MCF 10A (cell line): ENCODE data around the gene SYNCRIP. TPM values are rescaled to one million over a fixed set of nuclear protein-coding genes. Genes with fewer than 3 reads are reported as not detected.
A peak's percentile ranks its signal among the peaks of the same experiment; 100 is the strongest.

Experiments used
- BruUV-seq: library from RNA; stranded (reverse); fragments of 400-500 nt; replicated peaks from 2 replicates; lab custom pipeline; 2021; lab: Mats Ljungman, UMichigan
- CTCF ChIA-PET: fragments of 300-600 bp; sonication (Branson Sonifier 250); formaldehyde crosslinking; extraction: SDS; loops from one replicate; lab custom pipeline; 2021; ENCODE audit warnings: antibody characterized with exemption, inconsistent platforms; lab: Yijun Ruan, JAX
- POLR2A ChIA-PET: fragments of 300-600, 350-650 bp; sonication (Branson Sonifier 250); formaldehyde crosslinking; extraction: SDS; loops from one replicate; lab custom pipeline; 2020; ENCODE audit warnings: antibody characterized with exemption, inconsistent platforms; lab: Yijun Ruan, JAX
- DNase-seq: peaks from one replicate; pipeline ENCODE4 v3.0.0-alpha.2; 2018; ENCODE audit not compliant: unreplicated experiment
- H3K27ac Mint-ChIP-seq: one replicate; pipeline ENCODE4 v1.8.0; 2022; ENCODE audit warnings: mild to moderate bottlenecking, low read depth, mixed read lengths; ENCODE audit not compliant: unreplicated experiment
- H3K27me3 Mint-ChIP-seq: one replicate; pipeline ENCODE4 v1.8.0; 2022; ENCODE audit warnings: mixed read lengths; ENCODE audit not compliant: insufficient read depth, unreplicated experiment
- H3K36me3 Mint-ChIP-seq: one replicate; pipeline ENCODE4 v1.8.0; 2022; ENCODE audit warnings: mild to moderate bottlenecking, moderate library complexity, mixed read lengths; ENCODE audit not compliant: insufficient read depth, unreplicated experiment
- H3K4me1 Mint-ChIP-seq: one replicate; pipeline ENCODE4 v1.8.0; 2022; ENCODE audit warnings: mixed read lengths; ENCODE audit not compliant: insufficient read depth, unreplicated experiment
- H3K4me3 Mint-ChIP-seq: one replicate; pipeline ENCODE4 v1.8.0; 2022; ENCODE audit warnings: mild to moderate bottlenecking, moderate library complexity, mixed read lengths; ENCODE audit not compliant: unreplicated experiment
- H3K9me3 Mint-ChIP-seq: one replicate; pipeline ENCODE4 v1.8.0; 2022; ENCODE audit warnings: mixed read lengths; ENCODE audit not compliant: unreplicated experiment
- CTCF ChIP-seq: fragments of 200-600 bp; IDR thresholded peaks from one replicate; pipeline ENCODE4 v1.8.0; 2022; ENCODE audit warnings: antibody characterized with exemption, mild to moderate bottlenecking; ENCODE audit not compliant: unreplicated experiment
- intact Hi-C: fragments of 100-400 bp; cut with micrococcal nuclease; formaldehyde crosslinking; loops from 2 replicates; pipeline ENCODE4 v1.14.1; 2022
- total RNA-seq: library from RNA; stranded (reverse); gene quantifications from 2 replicates; pipeline ENCODE4 v1.2.3, GENCODE V29; 2022

Gene SYNCRIP
- total RNA-seq, 1 experiment from 2014 or later = 161 TPM

GRCh38 chr6:85650606-85651005 lies 7.9 kb upstream of the SYNCRIP start:
- Mint-ChIP-seq H3K27ac (no peak overlapping the region), H3K27me3 (no peaks in the 10 kb centered on the region), H3K36me3 (no peaks in the 10 kb centered on the region), H3K4me3 (no peak overlapping the region), H3K4me1 (peaks cover 1% of the 10 kb centered on the region), H3K9me3 (no peaks in the 10 kb centered on the region)
- no TSS peak for BruUV-seq
- ChIA-PET CTCF (no interaction called here), POLR2A (interaction anchor here (0.9 to 1.5 kb wide), 4 partner anchors 9 to 28 kb away, joined by 3 to 9 read pairs (median 4); no protein-coding TSS in a partner anchor)
- no peak for DNase-seq
- intact Hi-C loops = no loop called here
- TF ChIP-seq CTCF = no peak

GRCh38 chr6:85644279-85644762 lies 1.6 kb upstream of the SYNCRIP start:
- TSS peak; percentile 74 for BruUV-seq
- peaks cover 26% of the 10 kb centered on the region for H3K4me1 Mint-ChIP-seq
- ChIA-PET POLR2A (interaction anchor here (0.7 to 10.2 kb wide), 11 partner anchors 8 to 1511 kb away, joined by 3 to 889 read pairs (median 7); partner anchors contain the start of genes SNX14 and ZNF292), CTCF (interaction anchor here (0.9 to 9.4 kb wide), 2 partner anchors 27 to 32 kb away, joined by 3 to 69 read pairs; no protein-coding TSS in a partner anchor)
- intact Hi-C loops = loop anchor here (5.0 kb wide), 1 partner anchor 52 kb away; the partner anchor contains the start of gene SNX14
- H3K27ac Mint-ChIP-seq = peak overlapping the region; percentile 99
- no peaks in the 10 kb centered on the region for H3K9me3 Mint-ChIP-seq
- H3K36me3 Mint-ChIP-seq = peaks cover 29% of the 10 kb centered on the region
- no peak for TF ChIP-seq CTCF
- H3K27me3 Mint-ChIP-seq = no peaks in the 10 kb centered on the region
- H3K4me3 Mint-ChIP-seq = peak overlapping the region; percentile 87
- DNase-seq = no peak

- Mint-ChIP-seq H3K36me3 (peaks cover 36% of the 10 kb centered on the region), H3K27ac (peak overlapping the region; percentile 99), H3K9me3 (no peaks in the 10 kb centered on the region), H3K4me1 (peaks cover 32% of the 10 kb centered on the region), H3K27me3 (no peaks in the 10 kb centered on the region), H3K4me3 (peak overlapping the region; percentile 87)
- ChIA-PET POLR2A (interaction anchor here (0.7 to 10.2 kb wide), 16 partner anchors 9 to 1732 kb away, joined by 3 to 889 read pairs (median 4); partner anchors contain the start of genes SNX14 and ZNF292), CTCF (interaction anchor here (0.9 to 9.4 kb wide), 2 partner anchors 28 to 33 kb away, joined by 3 to 69 read pairs; no protein-coding TSS in a partner anchor)
- intact Hi-C loops = loop anchor here (1.0 to 5.0 kb wide), 2 partner anchors 35 to 51 kb away; partner anchors contain the start of gene SNX14
- no TSS peak for BruUV-seq
- DNase-seq = peak; percentile 96
- no peak for TF ChIP-seq CTCF
Measured at GRCh38 chr6:85643537-85644278, 1.0 kb upstream of the SYNCRIP start.
